GM19324 (cell line): Measurements from ENCODE around the gene KLK6.

ENCODE experiments used
- ATAC-seq: cut with Tn5 transposase; IDR thresholded peaks from one replicate; pipeline ENCODE4 v1.9.1; 2021; ENCODE audit warnings: mild to moderate bottlenecking, moderate library complexity; ENCODE audit not compliant: unreplicated experiment, low FRiP score

Gene KLK6

DNA sequence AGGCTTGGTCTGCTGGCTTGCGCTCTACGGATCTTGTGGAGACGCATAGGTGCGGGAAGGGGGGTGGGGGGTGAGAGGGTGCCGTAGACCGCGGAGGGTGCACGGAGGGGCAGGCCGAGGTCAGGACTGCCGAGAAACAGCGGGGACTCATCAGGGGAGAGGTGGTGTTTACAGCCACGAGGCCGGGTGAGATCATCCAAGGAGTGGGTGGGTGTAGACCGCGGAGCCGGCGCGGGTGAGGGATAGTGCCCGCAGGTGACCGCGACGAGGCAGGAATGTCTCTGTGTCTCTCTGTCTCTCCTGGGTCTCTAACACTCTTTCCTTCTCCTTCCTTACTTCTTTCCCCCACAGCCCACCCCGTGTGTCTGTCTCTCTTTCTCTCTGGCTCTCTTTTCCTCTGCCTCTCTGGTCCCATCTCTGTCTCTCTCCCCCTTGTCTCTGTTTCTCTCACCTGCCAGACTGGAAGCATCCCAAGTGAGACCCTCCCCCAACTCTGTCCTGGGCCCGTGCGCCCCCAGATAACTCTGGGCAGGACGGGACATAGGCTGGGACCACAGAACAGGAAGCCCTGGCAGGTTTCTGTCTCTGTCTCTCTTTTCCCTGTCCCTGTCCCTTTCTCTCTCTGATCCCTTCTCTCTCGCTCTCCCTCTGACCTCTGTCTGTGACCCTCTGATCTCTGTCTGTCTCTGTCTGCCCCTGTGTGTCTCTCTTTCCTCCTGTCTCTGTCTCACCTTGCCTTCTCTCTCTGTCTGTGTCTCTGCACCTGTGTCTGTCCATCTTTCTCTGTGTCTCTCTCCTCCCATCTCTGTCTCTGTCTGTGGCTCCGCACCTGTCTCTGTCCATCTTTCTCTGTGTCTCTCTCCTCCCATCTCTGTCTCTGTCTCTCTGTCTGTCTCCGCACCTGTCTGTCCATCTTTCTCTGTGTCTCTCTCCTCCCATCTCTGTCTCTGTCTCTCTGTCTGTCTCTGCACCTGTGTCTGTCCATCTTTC lies 56.4 kb downstream of the KLK6 start:
- no peak for ATAC-seq

DNA sequence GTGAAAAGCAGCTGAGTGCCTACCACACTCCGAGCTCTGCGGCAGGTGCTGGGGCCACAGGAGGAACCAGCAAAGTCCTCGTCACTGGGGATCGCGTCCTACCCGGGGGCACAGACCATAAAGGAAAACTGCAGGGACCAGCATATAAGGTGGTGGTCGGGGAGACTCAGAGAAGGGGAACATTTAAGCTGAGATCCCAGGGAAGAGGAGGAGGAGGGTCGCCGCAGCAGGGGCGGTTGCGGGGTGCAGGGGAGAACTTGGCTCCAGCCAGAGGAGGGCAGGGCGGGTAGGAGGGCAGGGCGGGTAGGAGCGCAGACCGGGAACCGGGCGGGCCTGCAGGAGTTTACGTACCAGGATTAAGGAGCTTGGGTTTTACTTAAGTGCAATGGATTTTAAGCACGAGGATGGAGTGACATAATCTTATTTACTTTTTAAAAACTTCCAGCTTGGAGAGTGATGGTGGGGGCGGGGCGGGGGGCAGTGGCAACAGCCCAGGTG lies 57.2 kb downstream of the KLK6 start:
- no peak for ATAC-seq

DNA sequence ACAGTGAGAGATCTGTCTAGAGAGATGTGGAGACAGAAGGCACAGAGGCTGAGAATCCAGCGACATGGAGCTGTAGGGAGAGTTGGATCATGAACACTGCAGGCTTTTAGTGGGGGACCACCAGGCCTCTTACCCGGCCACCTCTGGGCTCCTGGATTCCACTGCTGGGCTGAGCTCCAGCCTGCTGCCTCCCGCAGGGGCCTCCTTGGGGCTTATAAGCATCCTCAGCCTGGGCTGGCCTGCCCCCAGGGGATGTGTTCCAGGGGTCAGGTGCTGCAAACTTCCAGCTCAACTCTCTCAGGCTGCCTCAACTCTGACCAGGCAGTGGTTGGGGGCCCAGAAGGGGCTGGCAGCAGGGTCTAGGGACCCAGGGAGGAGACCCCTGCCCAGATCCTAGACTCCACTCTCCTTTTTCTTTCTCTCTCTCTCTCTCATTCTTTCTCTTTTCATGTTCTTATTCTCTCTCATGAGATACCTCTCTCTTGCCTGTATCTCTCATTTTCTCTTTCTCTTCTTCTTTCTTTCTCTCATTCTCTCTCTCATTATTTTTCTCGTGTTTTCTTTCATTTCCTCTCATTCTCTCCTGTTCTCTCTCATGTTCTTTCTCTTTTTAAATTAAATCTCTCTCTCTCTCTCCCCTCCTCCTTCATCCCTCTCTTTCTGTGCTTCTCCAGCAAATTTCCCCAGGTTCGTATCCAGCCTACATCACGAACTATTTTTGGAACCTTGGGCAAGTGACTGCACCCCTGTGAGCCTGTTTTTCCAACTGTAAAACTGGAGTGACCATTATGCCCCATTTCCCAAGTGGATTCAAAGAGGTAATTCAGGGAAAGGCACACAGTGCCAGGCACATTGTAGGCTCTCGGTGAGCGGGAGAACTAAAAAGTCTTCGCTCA lies 57.9 kb downstream of the KLK6 start, which contains the start of gene KLK4:
Gene KLK4, minus strand, starts transcription at position 190 of the 896 bp plus-strand sequence. CDS start 657 bp downstream, outside the sequence.
- ATAC-seq: no peak

DNA sequence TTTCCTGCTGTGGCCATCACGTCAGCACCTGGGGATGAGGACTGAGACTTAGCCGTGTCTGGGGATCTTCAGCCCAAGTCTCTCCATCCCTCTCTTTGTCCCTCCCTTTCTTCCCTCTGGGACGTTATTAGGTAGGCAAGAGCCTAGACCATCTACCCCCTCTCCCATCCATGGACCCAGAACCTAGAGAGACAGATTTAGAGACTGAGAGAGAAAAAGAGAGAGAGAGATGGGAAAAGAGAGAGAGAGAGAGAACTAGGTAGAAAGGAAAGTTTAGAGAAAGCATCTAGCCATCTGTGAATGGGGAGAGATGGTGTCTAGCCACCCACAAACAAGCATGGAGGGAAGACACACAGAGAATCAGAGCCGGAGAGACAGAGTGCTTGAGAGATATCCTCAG lies 58.7 kb downstream of the KLK6 start:
- ATAC-seq: no peak

DNA sequence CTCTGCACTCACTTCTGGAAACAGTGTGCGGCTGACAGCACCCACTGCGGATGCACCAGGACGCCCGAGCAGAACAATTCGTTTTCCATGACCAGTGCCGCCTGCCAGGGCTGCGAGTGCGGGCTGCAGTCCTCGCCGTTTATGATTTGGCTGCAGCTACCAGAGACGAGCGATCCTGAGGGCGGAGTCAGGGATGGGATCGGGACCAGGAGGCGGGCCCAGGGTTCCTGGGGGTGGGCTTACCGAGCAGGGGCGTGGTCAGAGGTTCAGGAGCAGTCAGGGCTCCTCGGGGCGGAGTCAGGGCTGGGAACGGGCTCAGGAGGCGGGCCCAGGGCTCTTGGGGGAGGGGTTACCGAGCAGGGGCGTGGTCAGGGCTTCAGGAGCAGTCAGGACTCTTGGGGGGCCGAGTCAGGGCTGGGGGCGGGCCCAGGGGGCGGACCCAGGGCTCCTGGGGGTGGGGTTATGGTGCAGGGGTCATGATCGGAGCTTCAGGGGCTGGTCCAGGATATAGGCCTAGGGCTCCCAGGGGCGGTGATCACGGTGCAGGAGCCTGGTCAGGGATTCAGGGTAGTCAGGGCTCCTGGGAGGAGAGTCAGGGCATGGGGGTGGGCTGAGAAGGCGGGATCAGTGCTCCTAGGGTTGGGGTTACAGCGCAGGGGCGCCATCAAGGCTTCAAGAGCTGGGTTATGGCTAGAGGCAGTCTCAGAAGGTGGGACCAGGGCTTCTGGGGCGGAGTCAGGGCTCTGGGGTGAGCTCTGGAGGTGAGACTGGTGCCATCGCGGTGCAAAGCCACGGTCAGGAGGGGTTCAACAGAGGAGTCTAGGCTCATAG lies 59.9 kb downstream of the KLK6 start:
- no peak for ATAC-seq
